ENCODE results near the gene PRPF19. TPM values are rescaled to one million over a fixed set of nuclear protein-coding genes. Genes with fewer than 3 reads are reported as not detected.
A peak's percentile ranks its signal among the peaks of the same experiment; 100 is the strongest.

Gene PRPF19
- total and polyA plus RNA-seq, 4 experiments from 2014 or later, result 10.8 to 99.2 (median 57.2) TPM

DNA sequence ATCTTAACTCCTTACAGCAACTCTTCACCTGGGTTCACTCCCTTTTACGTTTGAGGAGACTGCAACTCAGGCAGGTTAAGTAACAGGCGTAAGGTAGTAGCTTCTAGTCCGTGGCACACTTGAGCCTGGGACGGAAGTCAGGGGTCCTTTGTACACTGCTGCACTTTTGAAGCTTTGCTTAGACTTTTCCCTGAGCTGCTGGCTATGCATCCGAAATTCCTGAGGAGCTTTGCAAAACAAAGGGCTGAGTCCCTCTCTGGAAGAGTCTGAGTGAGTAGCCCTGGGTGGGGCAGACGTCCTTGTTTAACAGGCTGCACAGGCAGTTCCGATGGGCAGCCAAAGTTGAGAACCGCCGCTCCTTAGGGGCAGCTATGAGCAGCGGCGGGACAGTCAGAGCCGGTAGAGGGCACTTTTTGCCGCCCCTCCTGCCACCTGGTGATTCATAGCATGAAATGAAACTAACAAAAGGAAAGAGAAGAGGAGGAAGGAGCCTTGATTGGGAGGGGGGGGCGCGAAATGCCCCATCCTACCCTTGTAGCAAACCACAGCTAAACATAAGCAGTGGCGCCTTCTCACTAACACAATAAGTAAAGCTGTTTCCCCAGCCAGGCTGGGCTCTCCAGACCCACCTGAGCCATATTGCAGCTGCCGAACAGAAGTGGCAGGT, 9.0 kb upstream of the PRPF19 start:
- H3K4me1 ChIP-seq (ENCODE audit: insufficient read depth, low read length), result peaks cover 47% of the 10 kb centered on the region
- no peaks in the 10 kb centered on the region for H3K27me3 ChIP-seq (ENCODE audit: insufficient read depth, low read length)
- H3K36me3 ChIP-seq (ENCODE audit: insufficient read depth, low read length), result peaks cover 14% of the 10 kb centered on the region
- peak overlapping the region; percentile 79 to 96 for H3K4me3 ChIP-seq (ENCODE audit: low read length in 2 of 2)
- Mint-ChIP-seq H3K4me3 (peak overlapping the region; percentile 88 to 97 (median 92)), H3K4me1 (peaks cover 31 to 64% (median 44%) of the 10 kb centered on the region in 4 donors), H3K27ac (peak overlapping the region; percentile 82 to 96 (median 94)), H3K9me3 (no peaks in the 10 kb centered on the region), H3K36me3 (peaks cover 18 to 38% of the 10 kb centered on the region in 2 donors), H3K27me3 (no peaks in the 10 kb centered on the region)
- ChIA-PET CTCF (ENCODE audit: partially characterized antibody) (interaction anchor here (0.6 to 5.2 kb wide), 26 partner anchors 9 to 419 kb away, joined by 3 to 117 read pairs (median 3); partner anchors contain the start of genes PRPF19 and TMEM132A), POLR2A (ENCODE audit: partially characterized antibody) (interaction anchor here (0.7 to 4.8 kb wide), 25 partner anchors 8 to 477 kb away, joined by 3 to 111 read pairs (median 5); partner anchors contain the start of genes CD5, CYB561A3, PRPF19 and TMEM132A)
- H3K9me3 ChIP-seq (ENCODE audit: control insufficient read depth in 1 of 2, low read length in 2 of 2), result no peaks in the 10 kb centered on the region
- H3K27ac ChIP-seq (ENCODE audit: low read depth, low read length), result peak overlapping the region; percentile 96
- intact Hi-C loops (cut with micrococcal nuclease), result loop anchor here (1.0 to 2.0 kb wide), 5 partner anchors 37 to 272 kb away; partner anchors contain the start of genes CD6, SLC15A3 and VPS37C
- peak; percentile 63 to 86 (median 68) for DNase-seq

DNA sequence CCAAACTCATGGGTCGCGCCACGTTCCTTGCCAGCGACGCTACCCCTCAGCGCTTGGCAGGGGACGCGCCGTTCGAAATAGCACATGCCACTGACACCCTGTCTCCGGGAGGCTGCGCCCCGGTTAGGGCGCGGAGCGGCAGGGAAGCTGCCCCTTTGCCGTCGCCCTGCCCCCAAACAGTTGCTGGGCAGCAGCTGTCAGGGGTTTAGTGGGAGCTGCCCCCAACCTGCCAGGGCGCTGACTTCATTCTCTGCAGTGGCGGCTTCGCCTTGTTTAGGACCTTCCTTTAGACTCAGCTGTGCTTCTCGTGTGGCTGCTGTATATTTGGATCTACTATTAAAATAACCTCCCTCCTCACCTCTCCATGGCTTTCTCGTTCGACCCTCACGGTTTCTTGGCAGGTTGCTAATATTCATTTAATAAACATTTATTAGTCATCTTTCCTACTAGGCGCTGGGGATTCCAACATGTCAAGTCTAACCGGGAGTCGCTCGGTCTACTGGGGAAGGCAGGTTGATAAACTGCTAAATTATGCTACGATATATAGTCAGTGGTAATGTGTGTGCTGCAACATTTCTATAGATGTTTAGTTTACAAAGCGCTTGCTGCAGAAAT, 8.4 kb upstream of the PRPF19 start:
- H3K4me1 ChIP-seq (ENCODE audit: insufficient read depth, low read length), result peaks cover 47% of the 10 kb centered on the region
- peaks cover 12 to 32% of the 10 kb centered on the region in 2 donors for H3K36me3 Mint-ChIP-seq
- H3K4me1 Mint-ChIP-seq, result peaks cover 31 to 65% (median 44%) of the 10 kb centered on the region in 4 donors
- no peaks in the 10 kb centered on the region for H3K27me3 Mint-ChIP-seq
- no peaks in the 10 kb centered on the region for H3K27me3 ChIP-seq (ENCODE audit: insufficient read depth, low read length)
- H3K27ac Mint-ChIP-seq, result peak overlapping the region; percentile 82 to 96 (median 94)
- H3K4me3 ChIP-seq (ENCODE audit: low read length in 2 of 2), result peak overlapping the region; percentile 79 to 96
- H3K27ac ChIP-seq (ENCODE audit: low read depth, low read length), result peak overlapping the region; percentile 96
- no peaks in the 10 kb centered on the region for H3K9me3 Mint-ChIP-seq
- peak in 4 of 5 donors; percentile 32 to 57 (median 43) for DNase-seq
- ChIA-PET CTCF (ENCODE audit: partially characterized antibody) (interaction anchor here (0.7 to 5.2 kb wide), 19 partner anchors 12 to 419 kb away, joined by 3 to 117 read pairs (median 4); partner anchors contain the start of gene PRPF19), POLR2A (ENCODE audit: partially characterized antibody) (interaction anchor here (0.7 to 4.8 kb wide), 26 partner anchors 7 to 515 kb away, joined by 3 to 111 read pairs (median 5); partner anchors contain the start of genes CD5, CPSF7, CYB561A3 and PRPF19)
- peaks cover 7% of the 10 kb centered on the region for H3K36me3 ChIP-seq (ENCODE audit: insufficient read depth, low read length)
- no peaks in the 10 kb centered on the region for H3K9me3 ChIP-seq (ENCODE audit: control insufficient read depth in 1 of 2, low read length in 2 of 2)
- intact Hi-C loops (cut with micrococcal nuclease), result loop anchor here (1.0 to 2.0 kb wide), 6 partner anchors 8 to 273 kb away; partner anchors contain the start of genes CD6, PRPF19, SLC15A3 and VPS37C
- H3K4me3 Mint-ChIP-seq, result peak overlapping the region; percentile 88 to 97 (median 92)

DNA sequence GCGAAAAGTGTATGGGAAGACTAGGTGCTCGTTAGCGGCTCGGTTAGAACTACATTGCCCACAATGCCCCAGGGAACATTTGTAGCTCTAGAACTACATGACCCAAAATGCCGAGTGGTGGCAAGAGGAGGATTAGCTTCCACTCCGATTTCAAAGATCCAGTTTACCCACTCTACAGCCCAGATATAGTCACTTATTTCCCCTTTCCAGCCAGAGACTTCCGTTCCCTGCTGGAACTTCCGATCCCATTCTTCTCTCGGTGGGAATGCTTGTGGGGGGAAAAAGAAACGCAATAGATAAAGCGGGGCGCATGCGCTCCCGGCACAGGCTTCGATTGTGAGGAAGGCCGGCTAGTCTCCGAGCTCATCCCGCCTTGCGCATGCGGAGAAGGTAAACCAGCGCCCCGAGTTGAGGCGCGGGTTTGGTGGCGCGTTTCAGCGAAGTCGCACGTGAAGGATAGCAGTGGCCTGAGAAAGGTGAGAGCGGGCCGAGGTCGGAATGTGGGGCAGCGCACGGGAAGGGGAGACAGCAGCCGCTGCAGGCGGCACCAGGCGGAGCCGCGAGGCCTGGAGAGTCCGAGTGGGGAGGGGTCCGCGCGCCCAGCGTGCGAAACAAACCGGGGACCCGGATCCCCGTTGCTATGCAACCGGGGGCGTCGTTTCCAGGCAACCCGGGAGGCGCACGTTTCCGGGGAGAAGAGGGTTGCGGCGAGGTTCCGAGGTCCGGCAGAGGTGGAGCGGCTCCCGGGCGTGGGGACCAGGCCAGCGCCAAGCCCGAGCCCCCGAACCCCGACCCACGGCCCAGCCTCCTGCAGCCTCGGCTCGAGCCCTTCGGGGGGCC, 7.6 kb upstream of the PRPF19 start, which contains the start of gene TMEM109:
TSS of gene TMEM109 (plus strand) at position 366 of the 840 bp plus-strand sequence. CDS start 5,536 bp downstream, outside the sequence.
- intact Hi-C loops (cut with micrococcal nuclease), result loop anchor here (1.0 to 2.0 kb wide), 4 partner anchors 8 to 215 kb away; partner anchors contain the start of genes CD6, PRPF19 and SLC15A3
- peak within 1 kb of the TSS; percentile 79 to 96 for H3K4me3 ChIP-seq (ENCODE audit: low read length in 2 of 2)
- no peaks in the 10 kb centered on the region for H3K27me3 Mint-ChIP-seq
- ChIA-PET POLR2A (ENCODE audit: partially characterized antibody) (interaction anchor here (0.7 to 4.8 kb wide), 27 partner anchors 9 to 1054 kb away, joined by 3 to 111 read pairs (median 5); partner anchors contain the start of genes CD5, CPSF7, CYB561A3 and PRPF19), CTCF (ENCODE audit: partially characterized antibody) (interaction anchor here (0.6 to 5.2 kb wide), 16 partner anchors 10 to 422 kb away, joined by 3 to 117 read pairs (median 4); partner anchors contain the start of genes PRPF19 and TMEM132A)
- peaks cover 4% of the 10 kb centered on the region for H3K36me3 ChIP-seq (ENCODE audit: insufficient read depth, low read length)
- no peaks in the 10 kb centered on the region for H3K27me3 ChIP-seq (ENCODE audit: insufficient read depth, low read length)
- no peaks in the 10 kb centered on the region for H3K9me3 Mint-ChIP-seq
- H3K9me3 ChIP-seq (ENCODE audit: control insufficient read depth in 1 of 2, low read length in 2 of 2), result no peaks in the 10 kb centered on the region
- H3K4me1 ChIP-seq (ENCODE audit: insufficient read depth, low read length), result peaks cover 47% of the 10 kb centered on the region
- peak within 1 kb of the TSS; percentile 96 for H3K27ac ChIP-seq (ENCODE audit: low read depth, low read length)
- peak; percentile 90 to 92 (median 91) for DNase-seq
- H3K27ac Mint-ChIP-seq, result peak within 1 kb of the TSS; percentile 87 to 99 (median 98)
- H3K4me1 Mint-ChIP-seq, result peaks cover 31 to 65% (median 44%) of the 10 kb centered on the region in 4 donors
- peak within 1 kb of the TSS; percentile 92 to 100 (median 98) for H3K4me3 Mint-ChIP-seq
- H3K36me3 Mint-ChIP-seq, result peaks cover 5 to 25% of the 10 kb centered on the region in 2 donors

DNA sequence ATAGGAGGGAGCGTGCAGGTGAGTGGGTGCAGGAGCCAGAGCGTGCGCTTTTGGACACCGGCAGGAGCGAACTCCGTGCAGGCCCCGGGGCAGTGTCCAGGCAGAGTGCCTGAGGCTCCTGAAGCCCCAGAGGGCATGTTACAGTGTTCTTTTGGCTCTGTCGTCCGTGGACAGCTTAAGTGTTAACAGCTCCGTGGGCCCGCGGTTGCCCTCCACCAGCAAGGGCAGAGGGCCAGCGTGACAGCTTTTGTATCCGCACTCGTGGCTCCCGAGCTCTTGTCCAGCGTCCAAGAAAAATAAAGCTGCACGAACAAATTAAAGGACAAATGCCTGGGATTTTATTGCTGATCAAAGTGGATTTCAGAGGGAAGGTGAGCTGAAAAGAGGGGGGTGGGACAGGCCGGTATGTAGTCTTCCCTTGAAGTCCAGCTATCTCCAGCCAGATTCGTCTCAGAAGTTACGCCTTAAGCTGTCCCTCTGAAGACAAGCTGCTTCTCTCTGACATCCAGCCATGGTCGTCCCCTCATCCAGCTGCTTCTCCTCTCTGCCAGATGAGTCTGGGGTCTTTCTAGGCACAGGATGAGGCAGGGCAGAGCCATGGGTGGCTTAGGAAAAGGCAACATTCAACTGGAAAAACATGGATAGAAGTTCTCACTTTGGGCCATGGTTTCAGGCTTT, 6.6 kb upstream of the PRPF19 start:
- peak overlapping the region; percentile 87 to 99 (median 97) for H3K27ac Mint-ChIP-seq
- Histone ChIP-seq H3K9me3 (ENCODE audit: control insufficient read depth in 1 of 2, low read length in 2 of 2) (no peaks in the 10 kb centered on the region), H3K27me3 (ENCODE audit: insufficient read depth, low read length) (no peaks in the 10 kb centered on the region), H3K27ac (ENCODE audit: low read depth, low read length) (peak overlapping the region; percentile 96), H3K36me3 (ENCODE audit: insufficient read depth, low read length) (no peaks in the 10 kb centered on the region), H3K4me1 (ENCODE audit: insufficient read depth, low read length) (peaks cover 47% of the 10 kb centered on the region), H3K4me3 (ENCODE audit: low read length in 2 of 2) (peak overlapping the region; percentile 79 to 96)
- DNase-seq, result no peak
- no peaks in the 10 kb centered on the region for H3K9me3 Mint-ChIP-seq
- ChIA-PET POLR2A (ENCODE audit: partially characterized antibody) (interaction anchor here (0.6 to 4.8 kb wide), 27 partner anchors 10 to 1055 kb away, joined by 3 to 111 read pairs (median 5); partner anchors contain the start of genes CD5, CD6, CPSF7 and CYB561A3), CTCF (ENCODE audit: partially characterized antibody) (interaction anchor here (0.7 to 5.2 kb wide), 13 partner anchors 10 to 423 kb away, joined by 3 to 117 read pairs (median 3); partner anchors contain the start of gene PRPF19)
- no peaks in the 10 kb centered on the region for H3K27me3 Mint-ChIP-seq
- peak overlapping the region in 7 of 8 donors; percentile 56 to 100 (median 98) for H3K4me3 Mint-ChIP-seq
- H3K36me3 Mint-ChIP-seq, result peaks cover 3 to 19% of the 10 kb centered on the region in 2 donors
- intact Hi-C loops (cut with micrococcal nuclease), result no loop called here
- peaks cover 31 to 74% (median 44%) of the 10 kb centered on the region in 4 donors for H3K4me1 Mint-ChIP-seq

DNA sequence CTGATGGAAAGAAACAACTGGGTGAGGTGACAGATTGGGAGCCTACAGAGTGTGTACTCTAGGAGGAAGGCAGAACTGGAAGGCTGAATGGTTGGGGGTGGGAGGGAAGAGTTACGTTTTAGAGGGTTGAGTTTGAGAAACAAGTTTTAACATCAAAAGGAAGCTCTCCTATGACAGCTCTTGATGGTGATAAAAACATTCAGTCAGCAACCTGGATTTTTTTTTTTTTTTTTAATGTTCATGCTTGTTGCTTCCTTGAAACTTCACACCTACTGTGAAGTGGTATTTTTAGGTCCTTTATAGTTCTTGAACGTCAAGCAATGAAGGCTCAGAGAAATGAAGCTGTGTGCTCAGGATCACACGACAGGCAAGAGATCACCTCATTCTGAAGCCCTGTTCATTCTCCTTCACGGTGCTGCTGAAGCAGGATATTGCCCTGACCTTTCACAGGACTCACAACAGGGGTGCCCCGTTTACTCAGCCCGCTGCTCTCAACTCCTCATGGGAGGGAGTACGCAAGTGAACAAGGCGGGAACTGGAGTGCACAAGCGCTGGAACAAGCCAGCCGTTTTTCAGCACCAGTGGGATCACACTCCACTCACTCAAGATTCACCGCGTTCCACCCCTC, 6.0 kb upstream of the PRPF19 start:
- H3K36me3 Mint-ChIP-seq, result peaks cover 3 to 16% of the 10 kb centered on the region in 2 donors
- ChIA-PET POLR2A (ENCODE audit: partially characterized antibody) (interaction anchor here (0.6 to 4.8 kb wide), 16 partner anchors 9 to 1718 kb away, joined by 3 to 111 read pairs (median 5); partner anchors contain the start of genes CD6, CYB561A3, PRPF19 and TMEM138), CTCF (ENCODE audit: partially characterized antibody) (interaction anchor here (0.7 to 5.2 kb wide), 3 partner anchors 9 to 200 kb away, joined by 3 to 117 read pairs (median 3); partner anchors contain the start of gene PRPF19)
- peak; percentile 56 to 68 (median 63) for DNase-seq
- peak overlapping the region; percentile 87 to 98 (median 92) for H3K27ac Mint-ChIP-seq
- no peaks in the 10 kb centered on the region for H3K36me3 ChIP-seq (ENCODE audit: insufficient read depth, low read length)
- H3K4me1 ChIP-seq (ENCODE audit: insufficient read depth, low read length), result peaks cover 47% of the 10 kb centered on the region
- peak overlapping the region; percentile 96 for H3K27ac ChIP-seq (ENCODE audit: low read depth, low read length)
- intact Hi-C loops (cut with micrococcal nuclease), result no loop called here
- no peaks in the 10 kb centered on the region for H3K27me3 ChIP-seq (ENCODE audit: insufficient read depth, low read length)
- no peak overlapping the region for H3K4me3 ChIP-seq (ENCODE audit: low read length in 2 of 2)
- H3K27me3 Mint-ChIP-seq, result no peaks in the 10 kb centered on the region
- peaks cover 31 to 76% (median 46%) of the 10 kb centered on the region in 4 donors for H3K4me1 Mint-ChIP-seq
- H3K4me3 Mint-ChIP-seq, result peak overlapping the region; percentile 17 to 100 (median 57)
- no peaks in the 10 kb centered on the region for H3K9me3 Mint-ChIP-seq
- no peaks in the 10 kb centered on the region for H3K9me3 ChIP-seq (ENCODE audit: control insufficient read depth in 1 of 2, low read length in 2 of 2)
